K562 (cell line): ENCODE data around the gene FAM161A. TPM values are rescaled to one million over a fixed set of nuclear protein-coding genes. Genes with fewer than 3 reads are reported as not detected.

Experiments used
- ARNT ChIP-seq, 2 experiments: fragments of 450-650 bp; IDR thresholded peaks; 2 replicates each; pipeline ENCODE4 v1.6.1; 2016; ENCODE audit warnings: mild to moderate bottlenecking in 1 of 2
- EHMT2 ChIP-seq: fragments of 450-650 bp; IDR thresholded peaks from 2 replicates; pipeline ENCODE4 v1.6.1; 2018; ENCODE audit warnings: antibody characterized with exemption
- HOXB6 ChIP-seq: fragments of 250-450 bp; sonication (Bioruptor Pico); IDR thresholded peaks from 2 replicates; pipeline ENCODE4 v1.5.1; 2022; ENCODE audit warnings: mild to moderate bottlenecking, borderline replicate concordance
- MCM7 ChIP-seq, 2 experiments: fragments of 450-650 bp; IDR thresholded peaks; 2 replicates each; pipeline ENCODE4 v1.6.1; 2016 to 2018
- MEF2A ChIP-seq: IDR thresholded peaks from 2 replicates; pipeline ENCODE4 v1.6.1; 2011; ENCODE audit warnings: low read depth, mild to moderate bottlenecking, low read length, moderate library complexity; ENCODE audit not compliant: control insufficient read depth
- NCOA6 ChIP-seq: fragments of 450-650 bp; IDR thresholded peaks from 2 replicates; pipeline ENCODE4 v1.6.1; 2017; ENCODE audit warnings: mild to moderate bottlenecking
- PHB ChIP-seq: fragments of 250-450 bp; sonication (Bioruptor Pico); IDR thresholded peaks from 2 replicates; pipeline ENCODE4 v1.5.0; 2021
- PHF21A ChIP-seq: fragments of 450-650 bp; IDR thresholded peaks from 2 replicates; pipeline ENCODE4 v1.6.1; 2017; ENCODE audit warnings: low read depth, borderline replicate concordance
- POLR2AphosphoS2 ChIP-seq: IDR thresholded peaks from 2 replicates; pipeline ENCODE4 v1.6.1; 2012; ENCODE audit warnings: low read length, improper control_type of control experiment
- ZFX ChIP-seq: sonication (generic); formaldehyde crosslinking; IDR thresholded peaks from 2 replicates; pipeline ENCODE4 v1.8.0; 2022; ENCODE audit warnings: mild to moderate bottlenecking, missing genetic modification reagents, moderate library complexity
- ZKSCAN1 ChIP-seq: fragments of 150-350 bp; IDR thresholded peaks from 2 replicates; pipeline ENCODE4 v1.6.1; 2016; ENCODE audit warnings: low read depth, low read length
- ZNF696 ChIP-seq: fragments of 250-450 bp; sonication (Bioruptor Pico); conservative IDR thresholded peaks from 2 replicates; pipeline ENCODE4 v1.4.0; 2020; ENCODE audit warnings: mild to moderate bottlenecking, moderate library complexity
- polyA plus RNA-seq, 8 experiments: library from polyadenylated mRNA; depleted of rRNA in 4 of 8; stranded (reverse) in 5 of 8; unstranded in 3 of 8; fragments of >200 nt; fragmentation: Nextera tagmentation in 2 of 8; fragmentation: Illumina TruSeq in 1 of 8; extraction: Ambion mirVana in 2 of 8; extraction: Trizol in 1 of 8; gene quantifications; 2 replicates each; pipeline versions ENCODE4 v1.2.1 to v1.2.3, GENCODE V29; 2011 to 2014; ENCODE audit warnings: inconsistent platforms in 1 of 8, missing spikeins in 1 of 8
- total RNA-seq, 7 experiments: library from RNA; depleted of rRNA in 6 of 7; stranded (reverse); fragments of >200 nt in 6 of 7; fragmentation: Illumina TruSeq in 2 of 7; extraction: Trizol in 2 of 7; gene quantifications; 2 replicates each; pipeline versions ENCODE4 v1.2.1 to v1.2.3, GENCODE V29; 2011 to 2021; ENCODE audit warnings: low replicate concordance in 1 of 7
- TF ChIP-seq, protein P1 (sequence below): fragments of 450-650 bp; IDR thresholded peaks from 2 replicates; pipeline ENCODE4 v1.7.1; 2018; ENCODE audit warnings: mild to moderate bottlenecking, low read depth; ENCODE audit not compliant: partially characterized antibody
- TF ChIP-seq, protein P2 (sequence below): fragments of 250-450 bp; sonication (Bioruptor Pico); IDR thresholded peaks from 2 replicates; pipeline ENCODE4 v1.8.0; 2022; ENCODE audit warnings: inconsistent platforms, mild to moderate bottlenecking, moderate library complexity, borderline replicate concordance
- TF ChIP-seq, protein P3 (sequence below): fragments of 450-650 bp; conservative IDR thresholded peaks from 2 replicates; pipeline ENCODE4 v1.6.1; 2016; ENCODE audit warnings: missing genetic modification characterization, low read depth, mild to moderate bottlenecking, missing compliant biosample characterization, moderate library complexity
- TF ChIP-seq, protein P4 (sequence below), 2 experiments: fragments of 450-650 bp; IDR thresholded peaks; 2 replicates each; pipeline ENCODE4 v1.6.1; 2018; ENCODE audit warnings: mild to moderate bottlenecking in 2 of 2, low read depth in 1 of 2; ENCODE audit not compliant: partially characterized antibody in 2 of 2
- TF ChIP-seq, protein P5 (sequence below), 2 experiments: fragments of 450-650 bp; IDR thresholded peaks; 2 replicates each; pipeline ENCODE4 v1.6.1; 2016

Gene FAM161A
- total and polyA plus RNA-seq, 9 of the 15 experiments (the other 6 are each of a cell fraction or from before 2014, with no cell fraction given): 0.27 to 1.4 (median 0.80) TPM

DNA sequence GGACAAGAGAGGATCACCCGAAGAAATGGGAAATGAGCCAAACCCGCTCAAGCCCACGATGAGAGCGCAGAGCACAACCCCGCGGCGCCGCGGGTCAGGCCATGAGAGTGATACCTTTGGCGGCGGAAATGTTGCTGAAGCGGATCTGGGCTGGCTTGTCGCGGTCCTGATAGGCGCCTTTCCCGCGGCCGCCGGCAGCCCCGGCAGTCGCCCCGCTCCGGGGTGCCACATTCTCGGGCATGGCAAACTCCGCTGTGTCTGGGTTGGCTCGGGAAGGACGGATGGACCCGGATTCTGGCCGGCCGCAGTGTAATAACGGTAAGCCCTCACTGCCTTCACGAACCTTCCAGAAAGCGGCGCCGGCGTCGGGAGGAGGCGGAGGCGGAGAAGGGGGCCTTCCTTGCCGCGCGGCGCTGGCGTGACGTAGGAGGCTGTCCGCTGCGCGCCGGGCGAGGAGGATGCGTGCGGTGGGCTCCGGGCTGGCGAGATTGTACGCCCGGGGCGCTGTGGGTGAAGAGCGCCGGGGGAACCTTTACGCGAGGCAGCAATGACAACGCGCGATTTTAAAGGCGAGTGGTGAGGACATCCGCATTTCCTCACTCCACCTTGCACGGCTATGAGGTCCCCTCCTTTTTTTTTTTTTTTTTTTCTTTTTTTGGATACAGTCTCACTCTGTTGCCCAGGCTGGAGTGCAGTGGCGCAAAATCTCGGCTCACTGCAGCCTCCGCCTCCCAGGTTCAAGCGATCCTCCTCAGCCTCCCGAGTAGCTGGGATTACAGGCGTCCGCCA, 34.6 kb upstream of the FAM161A start, which contains the start of gene CCT4 (continued):
- TF ChIP-seq, protein P1, sequence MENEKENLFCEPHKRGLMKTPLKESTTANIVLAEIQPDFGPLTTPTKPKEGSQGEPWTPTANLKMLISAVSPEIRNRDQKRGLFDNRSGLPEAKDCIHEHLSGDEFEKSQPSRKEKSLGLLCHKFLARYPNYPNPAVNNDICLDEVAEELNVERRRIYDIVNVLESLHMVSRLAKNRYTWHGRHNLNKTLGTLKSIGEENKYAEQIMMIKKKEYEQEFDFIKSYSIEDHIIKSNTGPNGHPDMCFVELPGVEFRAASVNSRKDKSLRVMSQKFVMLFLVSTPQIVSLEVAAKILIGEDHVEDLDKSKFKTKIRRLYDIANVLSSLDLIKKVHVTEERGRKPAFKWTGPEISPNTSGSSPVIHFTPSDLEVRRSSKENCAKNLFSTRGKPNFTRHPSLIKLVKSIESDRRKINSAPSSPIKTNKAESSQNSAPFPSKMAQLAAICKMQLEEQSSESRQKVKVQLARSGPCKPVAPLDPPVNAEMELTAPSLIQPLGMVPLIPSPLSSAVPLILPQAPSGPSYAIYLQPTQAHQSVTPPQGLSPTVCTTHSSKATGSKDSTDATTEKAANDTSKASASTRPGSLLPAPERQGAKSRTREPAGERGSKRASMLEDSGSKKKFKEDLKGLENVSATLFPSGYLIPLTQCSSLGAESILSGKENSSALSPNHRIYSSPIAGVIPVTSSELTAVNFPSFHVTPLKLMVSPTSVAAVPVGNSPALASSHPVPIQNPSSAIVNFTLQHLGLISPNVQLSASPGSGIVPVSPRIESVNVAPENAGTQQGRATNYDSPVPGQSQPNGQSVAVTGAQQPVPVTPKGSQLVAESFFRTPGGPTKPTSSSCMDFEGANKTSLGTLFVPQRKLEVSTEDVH: peak; percentile 80
- TF ChIP-seq PHB (CRISPR knock-in tag) (peak; percentile 83), ZFX (peak; percentile 86), PHF21A (0 out of 2 replicates have a peak, but pooled peaks have one; percentile 43), ARNT (IDR thresholded peaks at IDR 0.05) (peak; percentile 38 to 74; a peak in 2 of 4 replicates), NCOA6 (no peak), ZNF696 (CRISPR knock-in tag) (no peak), ZKSCAN1 (peak; percentile 60), EHMT2 (peak; percentile 53; the same call in 1 of the 2 replicates), POLR2AphosphoS2 (peak; percentile 44; the same call in 1 of the 2 replicates), MEF2A (no peak; the same call in 1 of the 2 replicates), HOXB6 (CRISPR knock-in tag) (no peak), MCM7 (IDR thresholded peaks at IDR 0.05) (no peak)
- TF ChIP-seq, protein P2, sequence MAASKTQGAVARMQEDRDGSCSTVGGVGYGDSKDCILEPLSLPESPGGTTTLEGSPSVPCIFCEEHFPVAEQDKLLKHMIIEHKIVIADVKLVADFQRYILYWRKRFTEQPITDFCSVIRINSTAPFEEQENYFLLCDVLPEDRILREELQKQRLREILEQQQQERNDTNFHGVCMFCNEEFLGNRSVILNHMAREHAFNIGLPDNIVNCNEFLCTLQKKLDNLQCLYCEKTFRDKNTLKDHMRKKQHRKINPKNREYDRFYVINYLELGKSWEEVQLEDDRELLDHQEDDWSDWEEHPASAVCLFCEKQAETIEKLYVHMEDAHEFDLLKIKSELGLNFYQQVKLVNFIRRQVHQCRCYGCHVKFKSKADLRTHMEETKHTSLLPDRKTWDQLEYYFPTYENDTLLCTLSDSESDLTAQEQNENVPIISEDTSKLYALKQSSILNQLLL (CRISPR knock-in tag): no peak
- TF ChIP-seq, protein P3, sequence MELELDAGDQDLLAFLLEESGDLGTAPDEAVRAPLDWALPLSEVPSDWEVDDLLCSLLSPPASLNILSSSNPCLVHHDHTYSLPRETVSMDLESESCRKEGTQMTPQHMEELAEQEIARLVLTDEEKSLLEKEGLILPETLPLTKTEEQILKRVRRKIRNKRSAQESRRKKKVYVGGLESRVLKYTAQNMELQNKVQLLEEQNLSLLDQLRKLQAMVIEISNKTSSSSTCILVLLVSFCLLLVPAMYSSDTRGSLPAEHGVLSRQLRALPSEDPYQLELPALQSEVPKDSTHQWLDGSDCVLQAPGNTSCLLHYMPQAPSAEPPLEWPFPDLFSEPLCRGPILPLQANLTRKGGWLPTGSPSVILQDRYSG (tag): no peak
- TF ChIP-seq, protein P4, sequence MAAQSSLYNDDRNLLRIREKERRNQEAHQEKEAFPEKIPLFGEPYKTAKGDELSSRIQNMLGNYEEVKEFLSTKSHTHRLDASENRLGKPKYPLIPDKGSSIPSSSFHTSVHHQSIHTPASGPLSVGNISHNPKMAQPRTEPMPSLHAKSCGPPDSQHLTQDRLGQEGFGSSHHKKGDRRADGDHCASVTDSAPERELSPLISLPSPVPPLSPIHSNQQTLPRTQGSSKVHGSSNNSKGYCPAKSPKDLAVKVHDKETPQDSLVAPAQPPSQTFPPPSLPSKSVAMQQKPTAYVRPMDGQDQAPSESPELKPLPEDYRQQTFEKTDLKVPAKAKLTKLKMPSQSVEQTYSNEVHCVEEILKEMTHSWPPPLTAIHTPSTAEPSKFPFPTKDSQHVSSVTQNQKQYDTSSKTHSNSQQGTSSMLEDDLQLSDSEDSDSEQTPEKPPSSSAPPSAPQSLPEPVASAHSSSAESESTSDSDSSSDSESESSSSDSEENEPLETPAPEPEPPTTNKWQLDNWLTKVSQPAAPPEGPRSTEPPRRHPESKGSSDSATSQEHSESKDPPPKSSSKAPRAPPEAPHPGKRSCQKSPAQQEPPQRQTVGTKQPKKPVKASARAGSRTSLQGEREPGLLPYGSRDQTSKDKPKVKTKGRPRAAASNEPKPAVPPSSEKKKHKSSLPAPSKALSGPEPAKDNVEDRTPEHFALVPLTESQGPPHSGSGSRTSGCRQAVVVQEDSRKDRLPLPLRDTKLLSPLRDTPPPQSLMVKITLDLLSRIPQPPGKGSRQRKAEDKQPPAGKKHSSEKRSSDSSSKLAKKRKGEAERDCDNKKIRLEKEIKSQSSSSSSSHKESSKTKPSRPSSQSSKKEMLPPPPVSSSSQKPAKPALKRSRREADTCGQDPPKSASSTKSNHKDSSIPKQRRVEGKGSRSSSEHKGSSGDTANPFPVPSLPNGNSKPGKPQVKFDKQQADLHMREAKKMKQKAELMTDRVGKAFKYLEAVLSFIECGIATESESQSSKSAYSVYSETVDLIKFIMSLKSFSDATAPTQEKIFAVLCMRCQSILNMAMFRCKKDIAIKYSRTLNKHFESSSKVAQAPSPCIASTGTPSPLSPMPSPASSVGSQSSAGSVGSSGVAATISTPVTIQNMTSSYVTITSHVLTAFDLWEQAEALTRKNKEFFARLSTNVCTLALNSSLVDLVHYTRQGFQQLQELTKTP (IDR thresholded peaks at IDR 0.05; ENCODE audit: low read depth in 1 of 2, partially characterized antibody in 2 of 2): peak in 1 of 2 experiments; percentile 19
- TF ChIP-seq, protein P5, sequence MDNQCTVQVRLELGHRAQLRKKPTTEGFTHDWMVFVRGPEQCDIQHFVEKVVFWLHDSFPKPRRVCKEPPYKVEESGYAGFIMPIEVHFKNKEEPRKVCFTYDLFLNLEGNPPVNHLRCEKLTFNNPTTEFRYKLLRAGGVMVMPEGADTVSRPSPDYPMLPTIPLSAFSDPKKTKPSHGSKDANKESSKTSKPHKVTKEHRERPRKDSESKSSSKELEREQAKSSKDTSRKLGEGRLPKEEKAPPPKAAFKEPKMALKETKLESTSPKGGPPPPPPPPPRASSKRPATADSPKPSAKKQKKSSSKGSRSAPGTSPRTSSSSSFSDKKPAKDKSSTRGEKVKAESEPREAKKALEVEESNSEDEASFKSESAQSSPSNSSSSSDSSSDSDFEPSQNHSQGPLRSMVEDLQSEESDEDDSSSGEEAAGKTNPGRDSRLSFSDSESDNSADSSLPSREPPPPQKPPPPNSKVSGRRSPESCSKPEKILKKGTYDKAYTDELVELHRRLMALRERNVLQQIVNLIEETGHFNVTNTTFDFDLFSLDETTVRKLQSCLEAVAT (IDR thresholded peaks at IDR 0.05): peak in 1 of 2 experiments; percentile 44; a peak in 3 of 4 replicates
